Testis (tissue), 2 donors: ENCODE data around the gene CCDC120.

Source experiments
- CTCF ChIP-seq, 3 experiments: fragments of 450-650 bp in 2 of 3; fragments of 200-600 bp in 1 of 3; sonication (generic) in 1 of 3; IDR thresholded peaks; one replicate each; pipeline ENCODE4 v1.5.1; 2016 to 2019; ENCODE audit warnings: antibody characterized with exemption in 3 of 3, mild to moderate bottlenecking in 2 of 3, moderate library complexity in 1 of 3
- POLR2A ChIP-seq: fragments of 450-650 bp; IDR thresholded peaks from one replicate; pipeline ENCODE4 v1.6.1; 2017; ENCODE audit warnings: antibody characterized with exemption, mild to moderate bottlenecking, moderate library complexity

DNA sequence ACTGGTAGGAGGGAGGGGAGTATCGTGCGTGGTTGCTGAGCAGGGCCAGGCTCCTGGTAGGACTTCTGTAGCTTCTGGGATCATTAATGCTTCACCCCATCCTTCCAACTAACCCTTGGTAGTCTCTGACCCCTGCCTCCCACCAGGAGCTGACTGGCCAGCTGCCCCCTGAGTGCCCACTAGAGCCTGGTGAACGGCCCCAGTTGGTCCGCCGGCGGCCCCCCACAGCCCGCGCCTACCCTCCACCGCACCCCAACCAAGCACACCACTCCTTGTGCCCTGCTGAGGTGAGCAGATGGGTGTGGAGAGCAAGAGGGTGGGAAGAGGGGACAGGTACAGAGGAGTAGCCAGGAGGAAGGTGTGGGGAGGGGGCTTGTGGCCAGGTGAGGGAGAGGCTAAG lies 4.9 kb downstream of the CCDC120 start:
- TF ChIP-seq POLR2A: no peak
- TF ChIP-seq CTCF (IDR thresholded peaks at IDR 0.05): no peak
